Fibroblast of villous mesenchyme (primary cell): ENCODE measurements around the gene RABL2A. TPM values are rescaled to one million over a fixed set of nuclear protein-coding genes. Genes with fewer than 3 reads are reported as not detected.
"Not testable (repeated sequence)": the region's sequence is repeated elsewhere in the genome, so short reads cannot be mapped to it uniquely, and the experiment has no call there.

ENCODE experiments used
- DNase-seq: peaks from one replicate; pipeline ENCODE4 v3.0.0-alpha.2; 2010; ENCODE audit warnings: low read depth
- H3K4me3 ChIP-seq: 2 replicates; pipeline ENCODE4 v1.5.1; 2011; ENCODE audit warnings: low read depth, mild to moderate bottlenecking, low read length
- CTCF ChIP-seq: IDR thresholded peaks from 2 replicates; pipeline ENCODE4 v1.5.1; 2012; ENCODE audit warnings: low read depth, mild to moderate bottlenecking, low read length; ENCODE audit not compliant: insufficient read depth
- total RNA-seq: library from RNA; depleted of rRNA; stranded (reverse); fragments of >200 nt; gene quantifications from 2 replicates; pipeline ENCODE4 v1.2.3, GENCODE V29; 2012

The RABL2A gene
- total RNA-seq: 7.8 and 8.1 TPM in 2 replicates

- DNase-seq: peak; percentile 79
- peak within 1 kb of the TSS; percentile 57 for H3K4me3 ChIP-seq
Observed at GRCh38 chr2:113626616-113627330, at the start of gene RABL2A. TSS of gene RABL2A (plus strand) at chr2:113627266. CDS start at chr2:113628607, 1,341 bp downstream.

- H3K4me3 ChIP-seq, DNase-seq: not testable (repeated sequence)
Observed at GRCh38 chr2:113578508-113578907, 48.6 kb upstream of the RABL2A start.

- H3K4me3 ChIP-seq, DNase-seq: not testable (repeated sequence)
Observed at GRCh38 chr2:113582473-113582872, 44.6 kb upstream of the RABL2A start.

- peak overlapping the region; percentile 56 for H3K4me3 ChIP-seq
- peak; percentile 72 for DNase-seq
Observed at GRCh38 chr2:113583521-113584225, 43.4 kb upstream of the RABL2A start.

- DNase-seq: not testable (repeated sequence)
- peak overlapping the region; percentile 52 for H3K4me3 ChIP-seq
Observed at GRCh38 chr2:113584311-113585092, 42.6 kb upstream of the RABL2A start.

GRCh38 chr2:113587201-113587600 lies 39.9 kb upstream of the RABL2A start:
- peak; percentile 44 for TF ChIP-seq CTCF
- DNase-seq: peak; percentile 45
- not testable (repeated sequence) for H3K4me3 ChIP-seq

- not testable (repeated sequence) for DNase-seq, H3K4me3 ChIP-seq
Observed at GRCh38 chr2:113589591-113589990, 37.5 kb upstream of the RABL2A start.

GRCh38 chr2:113591926-113592325 lies 35.1 kb upstream of the RABL2A start:
- H3K4me3 ChIP-seq, DNase-seq: not testable (repeated sequence)

- not testable (repeated sequence) for H3K4me3 ChIP-seq, DNase-seq
Observed at GRCh38 chr2:113593280-113593679, 33.8 kb upstream of the RABL2A start.

GRCh38 chr2:113595725-113596124 lies 31.3 kb upstream of the RABL2A start:
- not testable (repeated sequence) for H3K4me3 ChIP-seq, DNase-seq

- not testable (repeated sequence) for DNase-seq, H3K4me3 ChIP-seq
Observed at GRCh38 chr2:113597164-113597563, 29.9 kb upstream of the RABL2A start.

GRCh38 chr2:113597572-113597971 lies 29.5 kb upstream of the RABL2A start:
- not testable (repeated sequence) for H3K4me3 ChIP-seq, DNase-seq

GRCh38 chr2:113598180-113598579 lies 28.9 kb upstream of the RABL2A start:
- not testable (repeated sequence) for DNase-seq, H3K4me3 ChIP-seq

- H3K4me3 ChIP-seq, DNase-seq: not testable (repeated sequence)
Observed at GRCh38 chr2:113598738-113599137, 28.3 kb upstream of the RABL2A start.

GRCh38 chr2:113599208-113599607 lies 27.9 kb upstream of the RABL2A start:
- not testable (repeated sequence) for DNase-seq, H3K4me3 ChIP-seq
